B cell (primary cell): Measurements from ENCODE around the gene IRS2.

Source experiments
- CTCF ChIP-seq: fragments of 200-600 bp; IDR thresholded peaks from one replicate; pipeline ENCODE4 v1.8.0; 2022; ENCODE audit warnings: antibody characterized with exemption, mild to moderate bottlenecking
- EZH2 ChIP-seq: IDR thresholded peaks from 2 replicates; pipeline ENCODE4 v1.6.1; 2012; ENCODE audit warnings: borderline replicate concordance, low read depth, mild to moderate bottlenecking, moderate library complexity, low read length; ENCODE audit not compliant: insufficient read depth, poor library complexity, severe bottlenecking

- TF ChIP-seq CTCF (no peak), EZH2 (no peak)
Observed at GRCh38 chr13:109817591-109818535, 31.5 kb upstream of the IRS2 start.
